HepG2 (cell line): ENCODE measurements around the gene TTLL11. TPM values are rescaled to one million over a fixed set of nuclear protein-coding genes. Genes with fewer than 3 reads are reported as not detected.

Source experiments
- ATAC-seq: fragments of 200-7000 bp; cut with Tn5 transposase; 3 replicates; pipeline ENCODE4 v1.9.1; 2020; ENCODE audit warnings: mild to moderate bottlenecking, moderate library complexity
- BruUV-seq: library from RNA; stranded (reverse); fragments of 400-500 nt; replicated peaks from 2 replicates; lab custom pipeline; 2021; lab: Mats Ljungman, UMichigan
- CTCF ChIA-PET: fragments of 300-600 bp; formaldehyde crosslinking; extraction: SDS; loops from one replicate; lab custom pipeline; 2021; ENCODE audit warnings: low total read pairs, inconsistent platforms, low intra/inter-chr PET ratio; lab: Yijun Ruan, JAX
- POLR2A ChIA-PET: fragments of 350-600 bp; sonication (Branson Sonifier 250); formaldehyde crosslinking; loops from one replicate; lab custom pipeline; 2020; ENCODE audit warnings: antibody characterized with exemption, inconsistent platforms; lab: Yijun Ruan, JAX
- DNase-seq: peaks from one replicate; pipeline ENCODE4 v3.0.0-alpha.2; 2015; ENCODE audit warnings: low spot score
- FAIRE-seq: peaks from 3 replicates; lab custom pipeline; 2011; peaks lifted over from hg19 to GRCh38; lab: Jason Lieb, UNC
- H2AFZ ChIP-seq: one replicate; pipeline ENCODE4 v1.6.1; 2011; ENCODE audit warnings: low read length, inconsistent platforms
- H3K27ac ChIP-seq: fragments of 300-600 bp; 3 replicates; pipeline ENCODE4 v1.8.0; 2011; ENCODE audit warnings: mixed run types, mild to moderate bottlenecking, mixed read lengths, low read length, inconsistent platforms; ENCODE audit not compliant: insufficient read depth; ENCODE audit errors: extremely low read length
- H3K27me3 ChIP-seq, 2 experiments: fragments of 200-600 bp in 1 of 2; 2 replicates in 1 of 2; 3 replicates in 1 of 2; pipeline versions ENCODE4 v1.6.0 to v1.8.0; 2011; ENCODE audit warnings: low read length in 2 of 2, mild to moderate bottlenecking in 2 of 2, moderate library complexity in 2 of 2, inconsistent platforms in 1 of 2; ENCODE audit not compliant: insufficient read depth in 2 of 2, control insufficient read depth in 1 of 2
- H3K36me3 ChIP-seq, 2 experiments: fragments of 200-600 bp in 1 of 2; replicated peaks in 1 of 2; 2 replicates in 1 of 2; 3 replicates in 1 of 2; pipeline versions ENCODE4 v1.5.1 to v1.8.0; 2011; ENCODE audit warnings: low read length in 2 of 2, inconsistent platforms in 1 of 2; ENCODE audit not compliant: insufficient read depth in 2 of 2, control insufficient read depth in 1 of 2
- H3K4me1 ChIP-seq: 2 replicates; pipeline ENCODE4 v1.5.1; 2012; ENCODE audit warnings: low read length, inconsistent platforms; ENCODE audit not compliant: insufficient read depth
- H3K4me2 ChIP-seq: 2 replicates; pipeline ENCODE4 v1.6.0; 2011; ENCODE audit warnings: low read depth, low read length, inconsistent platforms
- H3K4me3 ChIP-seq, 3 experiments: fragments of 200-600 bp in 1 of 3; sonication (generic), shearing (Covaris generic) in 1 of 3; replicated peaks in 1 of 3; 2 replicates each; pipeline ENCODE4 v1.5.1; 2011 to 2016; ENCODE audit warnings: low read length in 3 of 3, inconsistent platforms in 2 of 3, low read depth in 2 of 3, mild to moderate bottlenecking in 2 of 3, control low read depth in 1 of 3, mixed read lengths in 1 of 3; ENCODE audit not compliant: insufficient read depth in 1 of 3
- H3K79me2 ChIP-seq: one replicate; pipeline ENCODE4 v1.6.1; 2011; ENCODE audit warnings: low read length, inconsistent platforms; ENCODE audit not compliant: insufficient read depth
- H3K9ac ChIP-seq: 2 replicates; pipeline ENCODE4 v1.6.0; 2011; ENCODE audit warnings: mild to moderate bottlenecking, low read depth, low read length, inconsistent platforms; ENCODE audit not compliant: insufficient read depth
- H3K9me3 ChIP-seq: 2 replicates; pipeline ENCODE4 v1.5.1; 2012; ENCODE audit warnings: mild to moderate bottlenecking, low read length
- H4K20me1 ChIP-seq: 2 replicates; pipeline ENCODE4 v1.6.0; 2011; ENCODE audit warnings: inconsistent platforms, mild to moderate bottlenecking, low read length, moderate library complexity; ENCODE audit not compliant: insufficient read depth
- CBFB ChIP-seq: sonication (generic); formaldehyde crosslinking; IDR thresholded peaks from 2 replicates; pipeline ENCODE4 v1.4.0; 2020; ENCODE audit warnings: missing genetic modification reagents
- MATR3 ChIP-seq: sonication (generic); formaldehyde crosslinking; IDR thresholded peaks from 2 replicates; pipeline ENCODE4 v1.4.0; 2020; ENCODE audit warnings: missing genetic modification reagents
- MED13 ChIP-seq: sonication (generic); formaldehyde crosslinking; IDR thresholded peaks from 2 replicates; pipeline ENCODE4 v1.5.0; 2020; ENCODE audit warnings: missing genetic modification reagents
- PLRG1 ChIP-seq: fragments of 450-650 bp; conservative IDR thresholded peaks from 2 replicates; pipeline ENCODE4 v1.6.1; 2016
- SMARCC2 ChIP-seq: fragments of 450-650 bp; IDR thresholded peaks from 2 replicates; pipeline ENCODE4 v1.6.1; 2017; ENCODE audit warnings: antibody characterized with exemption, mild to moderate bottlenecking
- TCF7L2 ChIP-seq: IDR thresholded peaks from 2 replicates; pipeline ENCODE4 v1.6.1; 2011; ENCODE audit warnings: mild to moderate bottlenecking, low read depth, low read length, moderate library complexity
- TEAD3 ChIP-seq: optimal IDR thresholded peaks from 2 replicates; pipeline ENCODE3; 2016; ENCODE audit warnings: borderline replicate concordance
- ZNF432 ChIP-seq: sonication (generic); formaldehyde crosslinking; IDR thresholded peaks from 2 replicates; pipeline ENCODE4 v1.5.0; 2020; ENCODE audit warnings: missing genetic modification reagents, mild to moderate bottlenecking, borderline replicate concordance
- ZNF720 ChIP-seq: sonication (generic); formaldehyde crosslinking; IDR thresholded peaks from 2 replicates; pipeline ENCODE4 v1.4.0; 2020; ENCODE audit warnings: missing genetic modification reagents
- WGBS: methylation state at CpG from one replicate; pipeline ENCODE4 v1.1.6; 2017; ENCODE audit warnings: low lambda C conversion rate; 5-methylcytosine and 5-hydroxymethylcytosine counted together
- in situ Hi-C: cut with HindIII; loops from 2 replicates; pipeline ENCODE4 v1.10.0; 2017; ENCODE audit warnings: low pct_unique_long_range_greater_than_20kb; ENCODE audit not compliant: extremely low pct_ligation_motif_present
- intact Hi-C: fragments of 100-400 bp; cut with micrococcal nuclease; formaldehyde crosslinking; loops from one replicate; pipeline ENCODE4 v1.10.0; 2022; ENCODE audit not compliant: unreplicated experiment
- polyA plus RNA-seq, 8 experiments: library from polyadenylated mRNA; depleted of rRNA in 3 of 8; stranded (reverse) in 7 of 8; unstranded in 1 of 8; fragments of >200 nt; fragmentation: Illumina TruSeq in 4 of 8; extraction: Trizol in 4 of 8; gene quantifications; 2 replicates each; pipeline versions ENCODE4 v1.2.1 to v1.2.3, GENCODE V29; 2011 to 2016; ENCODE audit warnings: low read depth in 4 of 8, missing spikeins in 1 of 8, mixed read lengths in 1 of 8; ENCODE audit not compliant: insufficient read depth in 1 of 8
- total RNA-seq, 5 experiments: library from RNA; depleted of rRNA; stranded (reverse); fragments of >200 nt; fragmentation: Illumina TruSeq; extraction: Trizol; gene quantifications; 2 replicates each; pipeline ENCODE4 v1.2.3, GENCODE V29; 2016; ENCODE audit warnings: low read depth in 1 of 5
- TF ChIP-seq, protein P1 (sequence below): sonication (generic); formaldehyde crosslinking; IDR thresholded peaks from 2 replicates; pipeline ENCODE4 v1.8.0; 2022; ENCODE audit warnings: missing genetic modification reagents, low read depth, mild to moderate bottlenecking, borderline replicate concordance
- TF ChIP-seq, protein P2 (sequence below): sonication (generic); formaldehyde crosslinking; IDR thresholded peaks from 2 replicates; pipeline ENCODE4 v1.4.0; 2020; ENCODE audit warnings: missing genetic modification reagents, mild to moderate bottlenecking, borderline replicate concordance
- TF ChIP-seq, protein P3 (sequence below): sonication (generic); formaldehyde crosslinking; IDR thresholded peaks from 2 replicates; pipeline ENCODE4 v1.5.0; 2020; ENCODE audit warnings: missing genetic modification reagents, mild to moderate bottlenecking, borderline replicate concordance
- TF ChIP-seq, protein P4 (sequence below): IDR thresholded peaks from 2 replicates; pipeline ENCODE4 v1.6.1; 2012; ENCODE audit warnings: inconsistent platforms
- TF ChIP-seq, protein P5 (sequence below): sonication (generic); formaldehyde crosslinking; IDR thresholded peaks from 2 replicates; pipeline ENCODE4 v1.4.0; 2020; ENCODE audit warnings: missing genetic modification reagents
- TF ChIP-seq, protein P6 (sequence below): sonication (generic); formaldehyde crosslinking; conservative IDR thresholded peaks from 2 replicates; pipeline ENCODE4 v1.4.0; 2020; ENCODE audit warnings: missing genetic modification reagents

Gene TTLL11
- total and polyA plus RNA-seq, 2 of the 13 experiments (the other 11 are each of a cell fraction or from before 2014, with no cell fraction given): 4.5 to 5.2 TPM

DNA sequence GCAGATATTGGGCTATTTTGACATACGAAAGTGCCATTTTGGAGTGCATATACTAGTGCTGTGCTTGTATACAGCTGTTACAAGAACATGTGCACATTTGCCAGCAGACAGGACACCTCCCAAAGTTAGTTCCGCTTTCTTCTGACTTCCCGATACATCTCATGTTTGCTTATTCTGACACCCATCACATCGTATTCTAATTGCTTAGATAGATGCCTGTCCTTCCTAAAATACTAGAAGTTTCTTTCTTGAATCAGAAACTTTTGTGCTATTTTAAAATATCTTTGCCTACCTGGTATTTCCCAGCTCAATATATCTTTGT is 177.8 kb downstream of the TTLL11 start (continued):
- TF ChIP-seq ZNF432 (CRISPR knock-in tag): no peak
- TF ChIP-seq ZNF720: no peak
- TF ChIP-seq, protein P1, sequence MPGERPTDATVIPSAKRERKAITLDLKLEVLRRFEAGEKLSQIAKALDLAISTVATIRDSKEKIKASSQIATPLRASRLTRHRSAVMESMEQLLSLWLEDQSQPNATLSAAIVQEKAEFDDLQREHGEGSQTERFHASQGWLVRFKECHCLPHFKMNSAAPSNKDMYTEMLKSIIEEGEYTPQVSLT: no peak
- no peak for TF ChIP-seq TEAD3
- TF ChIP-seq, protein P2, sequence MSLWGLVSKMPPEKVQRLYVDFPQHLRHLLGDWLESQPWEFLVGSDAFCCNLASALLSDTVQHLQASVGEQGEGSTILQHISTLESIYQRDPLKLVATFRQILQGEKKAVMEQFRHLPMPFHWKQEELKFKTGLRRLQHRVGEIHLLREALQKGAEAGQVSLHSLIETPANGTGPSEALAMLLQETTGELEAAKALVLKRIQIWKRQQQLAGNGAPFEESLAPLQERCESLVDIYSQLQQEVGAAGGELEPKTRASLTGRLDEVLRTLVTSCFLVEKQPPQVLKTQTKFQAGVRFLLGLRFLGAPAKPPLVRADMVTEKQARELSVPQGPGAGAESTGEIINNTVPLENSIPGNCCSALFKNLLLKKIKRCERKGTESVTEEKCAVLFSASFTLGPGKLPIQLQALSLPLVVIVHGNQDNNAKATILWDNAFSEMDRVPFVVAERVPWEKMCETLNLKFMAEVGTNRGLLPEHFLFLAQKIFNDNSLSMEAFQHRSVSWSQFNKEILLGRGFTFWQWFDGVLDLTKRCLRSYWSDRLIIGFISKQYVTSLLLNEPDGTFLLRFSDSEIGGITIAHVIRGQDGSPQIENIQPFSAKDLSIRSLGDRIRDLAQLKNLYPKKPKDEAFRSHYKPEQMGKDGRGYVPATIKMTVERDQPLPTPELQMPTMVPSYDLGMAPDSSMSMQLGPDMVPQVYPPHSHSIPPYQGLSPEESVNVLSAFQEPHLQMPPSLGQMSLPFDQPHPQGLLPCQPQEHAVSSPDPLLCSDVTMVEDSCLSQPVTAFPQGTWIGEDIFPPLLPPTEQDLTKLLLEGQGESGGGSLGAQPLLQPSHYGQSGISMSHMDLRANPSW: no peak

DNA sequence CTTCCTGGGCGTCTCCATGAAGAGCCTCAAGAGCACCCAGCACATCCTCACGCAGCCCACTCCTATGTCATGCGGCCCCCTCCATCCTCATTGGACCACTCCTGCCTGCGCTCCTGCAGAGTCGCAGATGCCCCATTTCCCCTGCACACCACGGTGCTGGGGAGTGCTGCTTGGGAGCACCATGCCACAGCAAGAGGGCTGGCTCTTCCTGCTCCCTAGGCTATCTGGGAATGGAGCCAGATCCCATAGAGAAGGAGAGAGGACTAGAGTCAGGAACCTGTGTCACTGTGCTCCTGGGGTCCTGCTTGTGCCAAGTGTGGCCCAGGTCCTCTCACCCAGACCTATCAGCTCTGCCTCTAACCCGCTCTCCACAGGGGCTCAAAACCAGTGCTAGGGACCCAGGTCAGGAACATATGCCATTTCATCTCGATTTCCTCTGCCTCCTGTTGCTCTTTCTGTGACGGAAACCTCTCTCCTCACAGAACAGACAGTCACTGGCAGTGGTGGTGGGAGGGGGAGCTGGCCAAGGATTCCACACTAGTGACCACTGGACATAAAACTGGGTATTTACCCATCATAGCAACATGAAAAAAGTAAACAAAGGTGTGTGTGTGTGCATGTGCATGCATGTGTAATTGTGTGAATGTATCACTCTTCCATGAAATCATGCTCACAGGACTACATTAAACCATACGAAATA is 178.4 kb downstream of the TTLL11 start:
- POLR2A ChIA-PET: no interaction called here
- H3K27ac ChIP-seq: no peak overlapping the region
- H3K27me3 ChIP-seq: no peaks in the 10 kb centered on the region
- H3K4me2 ChIP-seq: no peak overlapping the region
- H3K4me3 ChIP-seq: no peak overlapping the region
- H4K20me1 ChIP-seq: no peaks in the 10 kb centered on the region
- intact Hi-C loops (no loop called here), in situ Hi-C loops (no loop called here)
- CTCF ChIA-PET: no interaction called here
- no peaks in the 10 kb centered on the region for H3K9me3 ChIP-seq
- no TSS peak for BruUV-seq
- no peak overlapping the region for H2AFZ ChIP-seq
- H3K4me1 ChIP-seq: no peaks in the 10 kb centered on the region
- no peaks in the 10 kb centered on the region for H3K36me3 ChIP-seq
- FAIRE-seq (no peak), DNase-seq (no peak), ATAC-seq (no peak)
- H3K9ac ChIP-seq: no peak overlapping the region
- 57% methylated on average over 9 of the region's 10 CpGs for WGBS
- H3K79me2 ChIP-seq: no peaks in the 10 kb centered on the region
- TF ChIP-seq MATR3 (no peak), MED13 (CRISPR knock-in tag) (no peak), TCF7L2 (no peak), SMARCC2 (no peak), PLRG1 (no peak), CBFB (CRISPR knock-in tag) (no peak)
- TF ChIP-seq, protein P3, sequence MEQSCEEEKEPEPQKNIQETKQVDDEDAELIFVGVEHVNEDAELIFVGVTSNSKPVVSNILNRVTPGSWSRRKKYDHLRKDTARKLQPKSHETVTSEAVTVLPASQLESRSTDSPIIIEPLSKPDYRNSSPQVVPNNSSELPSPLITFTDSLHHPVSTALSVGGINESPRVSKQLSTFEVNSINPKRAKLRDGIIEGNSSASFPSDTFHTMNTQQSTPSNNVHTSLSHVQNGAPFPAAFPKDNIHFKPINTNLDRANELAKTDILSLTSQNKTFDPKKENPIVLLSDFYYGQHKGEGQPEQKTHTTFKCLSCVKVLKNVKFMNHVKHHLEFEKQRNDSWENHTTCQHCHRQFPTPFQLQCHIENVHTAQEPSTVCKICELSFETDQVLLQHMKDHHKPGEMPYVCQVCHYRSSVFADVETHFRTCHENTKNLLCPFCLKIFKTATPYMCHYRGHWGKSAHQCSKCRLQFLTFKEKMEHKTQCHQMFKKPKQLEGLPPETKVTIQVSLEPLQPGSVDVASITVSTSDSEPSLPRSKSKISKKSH (CRISPR knock-in tag): no peak
- TF ChIP-seq, protein P4, sequence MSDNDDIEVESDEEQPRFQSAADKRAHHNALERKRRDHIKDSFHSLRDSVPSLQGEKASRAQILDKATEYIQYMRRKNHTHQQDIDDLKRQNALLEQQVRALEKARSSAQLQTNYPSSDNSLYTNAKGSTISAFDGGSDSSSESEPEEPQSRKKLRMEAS: no peak
- TF ChIP-seq, protein P5, sequence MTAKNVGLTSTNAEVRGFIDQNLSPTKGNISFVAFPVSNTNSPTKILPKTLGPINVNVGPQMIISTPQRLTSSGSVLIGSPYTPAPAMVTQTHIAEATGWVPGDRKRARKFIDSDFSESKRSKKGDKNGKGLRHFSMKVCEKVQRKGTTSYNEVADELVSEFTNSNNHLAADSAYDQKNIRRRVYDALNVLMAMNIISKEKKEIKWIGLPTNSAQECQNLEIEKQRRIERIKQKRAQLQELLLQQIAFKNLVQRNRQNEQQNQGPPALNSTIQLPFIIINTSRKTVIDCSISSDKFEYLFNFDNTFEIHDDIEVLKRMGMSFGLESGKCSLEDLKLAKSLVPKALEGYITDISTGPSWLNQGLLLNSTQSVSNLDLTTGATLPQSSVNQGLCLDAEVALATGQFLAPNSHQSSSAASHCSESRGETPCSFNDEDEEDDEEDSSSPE (CRISPR knock-in tag): no peak
- TF ChIP-seq, protein P6, sequence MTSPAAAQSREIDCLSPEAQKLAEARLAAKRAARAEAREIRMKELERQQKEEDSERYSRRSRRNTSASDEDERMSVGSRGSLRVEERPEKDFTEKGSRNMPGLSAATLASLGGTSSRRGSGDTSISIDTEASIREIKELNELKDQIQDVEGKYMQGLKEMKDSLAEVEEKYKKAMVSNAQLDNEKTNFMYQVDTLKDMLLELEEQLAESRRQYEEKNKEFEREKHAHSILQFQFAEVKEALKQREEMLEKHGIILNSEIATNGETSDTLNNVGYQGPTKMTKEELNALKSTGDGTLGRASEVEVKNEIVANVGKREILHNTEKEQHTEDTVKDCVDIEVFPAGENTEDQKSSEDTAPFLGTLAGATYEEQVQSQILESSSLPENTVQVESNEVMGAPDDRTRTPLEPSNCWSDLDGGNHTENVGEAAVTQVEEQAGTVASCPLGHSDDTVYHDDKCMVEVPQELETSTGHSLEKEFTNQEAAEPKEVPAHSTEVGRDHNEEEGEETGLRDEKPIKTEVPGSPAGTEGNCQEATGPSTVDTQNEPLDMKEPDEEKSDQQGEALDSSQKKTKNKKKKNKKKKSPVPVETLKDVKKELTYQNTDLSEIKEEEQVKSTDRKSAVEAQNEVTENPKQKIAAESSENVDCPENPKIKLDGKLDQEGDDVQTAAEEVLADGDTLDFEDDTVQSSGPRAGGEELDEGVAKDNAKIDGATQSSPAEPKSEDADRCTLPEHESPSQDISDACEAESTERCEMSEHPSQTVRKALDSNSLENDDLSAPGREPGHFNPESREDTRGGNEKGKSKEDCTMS (CRISPR knock-in tag): no peak
